Lung (tissue), 12 donors: ENCODE results near the gene KCNG2. TPM values are rescaled to one million over a fixed set of nuclear protein-coding genes. Genes with fewer than 3 reads are reported as not detected.
A peak's percentile ranks its signal among the peaks of the same experiment; 100 is the strongest.
"Not testable (repeated sequence)": the region's sequence is repeated elsewhere in the genome, so short reads cannot be mapped to it uniquely, and the experiment has no call there.

Experiments
- ATAC-seq: fragments of 200-7000 bp; cut with Tn5 transposase; one replicate; pipeline ENCODE4 v1.9.1; 2020; ENCODE audit warnings: moderate number of reproducible peaks; ENCODE audit not compliant: insufficient read depth, low FRiP score
- DNase-seq, 3 donors: peaks; one replicate each; pipeline ENCODE4 v3.0.0-alpha.2; 2013 to 2017
- H3K27ac ChIP-seq, 2 donors: one replicate each; pipeline ENCODE4 v1.5.1; 2013; ENCODE audit warnings: mild to moderate bottlenecking in 2 of 2, moderate library complexity in 2 of 2, control low read depth in 1 of 2, inconsistent platforms in 1 of 2, low read depth in 1 of 2, low read length in 1 of 2
- H3K27me3 ChIP-seq, 3 donors: one replicate each; pipeline ENCODE4 v1.5.1; 2013; ENCODE audit warnings: low read length in 2 of 3; ENCODE audit not compliant: control insufficient read depth in 3 of 3, insufficient read depth in 3 of 3
- H3K36me3 ChIP-seq, 4 donors: one replicate each; pipeline ENCODE4 v1.5.1; 2013; ENCODE audit warnings: low read length in 4 of 4, mild to moderate bottlenecking in 1 of 4, moderate library complexity in 1 of 4; ENCODE audit not compliant: control insufficient read depth in 4 of 4, insufficient read depth in 4 of 4
- H3K4me1 ChIP-seq, 5 donors: one replicate each; pipeline ENCODE4 v1.5.1; 2013; ENCODE audit warnings: low read length in 5 of 5, mild to moderate bottlenecking in 2 of 5, moderate library complexity in 1 of 5; ENCODE audit not compliant: control insufficient read depth in 5 of 5, insufficient read depth in 5 of 5
- H3K4me3 ChIP-seq: one replicate; pipeline ENCODE4 v1.5.1; 2013; ENCODE audit warnings: mild to moderate bottlenecking, control low read depth, moderate library complexity
- H3K9ac ChIP-seq, 2 donors: one replicate each; pipeline ENCODE4 v1.5.1; 2013; ENCODE audit warnings: low read length in 2 of 2, control low read depth in 1 of 2; ENCODE audit not compliant: insufficient read depth in 1 of 2
- H3K9me3 ChIP-seq, 4 donors: one replicate each; pipeline ENCODE4 v1.5.1; 2013; ENCODE audit warnings: low read length in 3 of 4, mild to moderate bottlenecking in 1 of 4, moderate library complexity in 1 of 4; ENCODE audit not compliant: control insufficient read depth in 4 of 4, insufficient read depth in 3 of 4
- WGBS, 2 donors: extraction: QIAGEN DNeasy Blood & Tissue Kit; methylation state at CpG; one replicate each; pipeline ENCODE4 v1.1.7; 2013; 5-methylcytosine and 5-hydroxymethylcytosine counted together
- polyA plus RNA-seq, 2 donors: library from polyadenylated mRNA; stranded (reverse); fragments of 200-250 nt; gene quantifications; one replicate each; pipeline ENCODE4 v1.2.1, GENCODE V29; 2013
- total RNA-seq, 2 donors: library from RNA; depleted of rRNA in 1 of 2; stranded (reverse); fragments of >200 nt in 1 of 2; gene quantifications; one replicate each; pipeline ENCODE4 v1.2.1, GENCODE V29; 2014 to 2021
- TF ChIP-seq, protein P1 (sequence below): IDR thresholded peaks from 2 replicates; pipeline ENCODE4 v1.5.1; 2012; ENCODE audit warnings: mild to moderate bottlenecking; ENCODE audit errors: control extremely low read depth, extremely low read depth
- donor health status: control.
- donor health status: control.
- donor health status: Bipolar disorder and iron deficiency.
- donor health status: healthy.
- donor health status: DM: yes; HTN: yes; CAD: no.

Gene KCNG2
- total and polyA plus RNA-seq, 4 donors = 0.16 to 1.8 (median 1.2) TPM

DNA sequence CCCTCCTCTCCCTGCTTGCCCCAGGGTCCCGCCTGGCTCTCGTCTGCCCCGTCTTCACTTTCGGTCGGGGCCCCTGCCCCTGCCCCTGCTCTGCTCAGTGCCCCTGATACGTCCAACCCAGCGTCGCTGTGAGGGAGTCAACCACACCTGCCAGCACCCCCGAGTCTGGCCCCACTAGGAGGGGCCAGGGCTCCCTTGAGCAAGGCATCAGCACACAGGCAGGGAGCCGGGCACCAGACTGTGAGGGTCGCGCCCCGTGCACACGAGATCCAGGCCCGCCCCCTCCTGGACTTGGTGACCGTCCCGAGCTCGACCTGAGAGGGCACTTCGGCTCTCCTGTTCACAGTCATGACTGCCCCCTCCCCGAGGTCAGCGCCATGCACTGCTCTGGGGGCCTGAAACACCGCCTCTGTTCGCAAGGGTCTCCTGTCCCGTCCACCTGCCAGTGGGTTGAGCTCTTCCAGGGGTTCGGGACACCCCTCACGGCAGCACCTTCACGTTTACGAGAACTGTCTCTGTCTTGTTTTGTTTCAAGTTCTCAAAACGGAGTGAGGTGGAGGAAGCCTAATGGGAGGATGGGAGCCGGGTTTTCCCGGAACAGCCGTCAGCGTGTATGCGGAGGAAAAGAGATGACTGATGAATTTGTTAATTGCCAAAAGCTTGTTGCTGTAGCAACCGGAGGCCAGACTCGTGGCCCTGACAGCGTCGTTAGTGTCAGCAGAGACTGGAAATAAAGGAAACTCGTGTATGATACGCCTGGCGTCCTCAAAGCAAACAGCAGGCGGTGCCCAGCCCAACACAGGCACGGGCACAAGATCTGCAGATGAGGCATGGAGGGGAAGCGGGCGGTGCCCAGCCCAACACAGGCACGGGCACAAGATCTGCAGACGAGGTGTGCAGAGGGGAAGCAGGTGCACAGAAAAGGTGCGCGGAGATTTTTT, 48.2 kb upstream of the KCNG2 start:
- peaks cover 0 to 2% (median 0%) of the 10 kb centered on the region in 5 donors for H3K4me1 ChIP-seq
- no peak overlapping the region for H3K9ac ChIP-seq
- DNase-seq (peak; percentile 60 to 64 (median 62)), ATAC-seq (no peak)
- no peaks in the 10 kb centered on the region for H3K27me3 ChIP-seq
- peaks cover 0 to 12% (median 0%) of the 10 kb centered on the region in 4 donors for H3K9me3 ChIP-seq
- H3K4me3 ChIP-seq = no peak overlapping the region
- TF ChIP-seq, protein P1, sequence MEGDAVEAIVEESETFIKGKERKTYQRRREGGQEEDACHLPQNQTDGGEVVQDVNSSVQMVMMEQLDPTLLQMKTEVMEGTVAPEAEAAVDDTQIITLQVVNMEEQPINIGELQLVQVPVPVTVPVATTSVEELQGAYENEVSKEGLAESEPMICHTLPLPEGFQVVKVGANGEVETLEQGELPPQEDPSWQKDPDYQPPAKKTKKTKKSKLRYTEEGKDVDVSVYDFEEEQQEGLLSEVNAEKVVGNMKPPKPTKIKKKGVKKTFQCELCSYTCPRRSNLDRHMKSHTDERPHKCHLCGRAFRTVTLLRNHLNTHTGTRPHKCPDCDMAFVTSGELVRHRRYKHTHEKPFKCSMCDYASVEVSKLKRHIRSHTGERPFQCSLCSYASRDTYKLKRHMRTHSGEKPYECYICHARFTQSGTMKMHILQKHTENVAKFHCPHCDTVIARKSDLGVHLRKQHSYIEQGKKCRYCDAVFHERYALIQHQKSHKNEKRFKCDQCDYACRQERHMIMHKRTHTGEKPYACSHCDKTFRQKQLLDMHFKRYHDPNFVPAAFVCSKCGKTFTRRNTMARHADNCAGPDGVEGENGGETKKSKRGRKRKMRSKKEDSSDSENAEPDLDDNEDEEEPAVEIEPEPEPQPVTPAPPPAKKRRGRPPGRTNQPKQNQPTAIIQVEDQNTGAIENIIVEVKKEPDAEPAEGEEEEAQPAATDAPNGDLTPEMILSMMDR = no peak
- WGBS, 2 donors = 86% methylated on average over 48 to 49 of the region's 49 CpGs
- H3K27ac ChIP-seq = no peak overlapping the region
- H3K36me3 ChIP-seq = peaks cover 0 to 43% (median 3%) of the 10 kb centered on the region in 4 donors

DNA sequence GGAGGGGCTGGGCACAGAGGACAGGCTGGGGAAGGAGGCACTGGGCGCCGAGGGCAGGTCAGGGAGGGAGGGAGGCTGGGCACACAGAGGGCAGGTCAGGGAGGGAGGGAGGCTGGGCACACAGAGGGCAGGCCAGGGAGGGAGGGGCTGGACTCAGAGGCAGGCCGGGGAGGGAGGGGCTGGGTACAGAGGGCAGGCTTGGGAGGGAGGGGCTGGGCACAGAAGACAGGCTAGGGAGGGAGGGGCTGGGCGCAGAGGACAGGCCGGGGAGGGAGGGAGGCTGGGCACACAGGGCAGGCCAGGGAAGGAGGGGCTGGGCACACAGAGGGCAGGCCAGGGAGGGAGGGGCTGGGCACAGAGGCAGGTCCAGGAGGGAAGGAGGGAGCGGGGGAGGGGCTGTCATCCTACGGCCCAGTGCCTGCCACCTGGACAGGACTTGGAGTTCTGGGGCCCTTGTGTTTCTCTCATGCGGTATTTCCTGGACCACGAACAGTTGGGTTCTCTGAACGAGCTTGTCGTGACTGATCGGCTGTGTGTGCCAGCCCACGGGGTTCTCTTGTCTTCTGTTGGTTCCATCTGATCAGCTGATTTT, 46.7 kb upstream of the KCNG2 start:
- peaks cover 0 to 2% (median 0%) of the 10 kb centered on the region in 5 donors for H3K4me1 ChIP-seq
- no peak overlapping the region for H3K4me3 ChIP-seq
- ATAC-seq (no peak), DNase-seq (no peak)
- TF ChIP-seq, protein P1 = no peak
- no peak overlapping the region for H3K9ac ChIP-seq
- H3K27ac ChIP-seq = no peak overlapping the region
- WGBS, 2 donors = 86 to 91% methylated on average over 11 to 13 of the region's 13 CpGs
- peaks cover 0 to 50% (median 4%) of the 10 kb centered on the region in 4 donors for H3K36me3 ChIP-seq
- H3K27me3 ChIP-seq = no peaks in the 10 kb centered on the region
- H3K9me3 ChIP-seq = peaks cover 0 to 12% (median 0%) of the 10 kb centered on the region in 4 donors

DNA sequence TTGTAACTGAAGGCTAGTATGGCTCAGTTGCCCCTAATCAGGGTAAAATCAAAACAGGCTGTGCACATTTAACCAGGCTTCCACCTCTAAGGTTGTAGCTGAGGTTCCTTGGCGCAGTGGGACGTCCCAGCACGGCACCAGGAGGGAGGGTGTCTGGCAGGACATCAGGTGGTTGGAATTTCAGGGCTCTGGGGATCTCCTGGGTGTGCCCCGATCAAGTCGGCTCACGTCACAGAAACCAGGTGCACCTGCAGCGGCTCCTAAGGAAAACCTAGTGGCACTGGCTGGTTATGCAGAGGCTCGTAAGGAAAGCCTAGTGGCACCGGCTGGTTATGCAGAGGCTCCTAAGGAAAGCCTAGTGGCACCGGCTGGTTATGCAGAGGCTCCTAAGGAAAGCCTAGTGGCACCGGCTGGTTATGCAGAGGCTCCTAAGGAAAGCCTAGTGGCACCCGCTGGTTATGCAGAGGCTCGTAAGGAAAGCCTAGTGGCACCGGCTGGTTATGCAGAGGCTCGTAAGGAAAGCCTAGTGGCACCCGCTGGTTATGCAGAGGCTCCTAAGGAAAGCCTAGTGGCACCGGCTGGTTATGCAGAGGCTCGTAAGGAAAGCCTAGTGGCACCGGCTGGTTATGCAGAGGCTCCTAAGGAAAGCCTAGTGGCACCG, 45.7 kb upstream of the KCNG2 start:
- WGBS, 2 donors = 96 to 97% methylated on average over 17 of the region's 20 CpGs
- peaks cover 0 to 12% (median 0%) of the 10 kb centered on the region in 4 donors for H3K9me3 ChIP-seq
- not testable (repeated sequence) for H3K4me3 ChIP-seq

GRCh38 chr18:79752946-79753345, 44.8 kb upstream of the KCNG2 start:
- Histone ChIP-seq H3K9me3 (peaks cover 0 to 12% (median 0%) of the 10 kb centered on the region in 4 donors), H3K36me3 (peaks cover 0 to 42% (median 4%) of the 10 kb centered on the region in 4 donors)
- not testable (repeated sequence) for H3K27me3 ChIP-seq, DNase-seq, ATAC-seq, H3K27ac ChIP-seq, H3K4me3 ChIP-seq, H3K9ac ChIP-seq, H3K4me1 ChIP-seq
- WGBS, 2 donors = 90 to 91% methylated on average over 5 to 6 of the region's 8 CpGs

More for the DNA sequence above, 45.7 kb upstream of the KCNG2 start:
- not testable (repeated sequence) for H3K4me1 ChIP-seq, H3K27me3 ChIP-seq, H3K9ac ChIP-seq, DNase-seq, H3K27ac ChIP-seq, ATAC-seq
- peaks cover 0 to 49% (median 4%) of the 10 kb centered on the region in 4 donors for H3K36me3 ChIP-seq
